ENCODE measurements around the gene DDX39A. TPM values are rescaled to one million over a fixed set of nuclear protein-coding genes. Genes with fewer than 3 reads are reported as not detected.
"Not testable (repeated sequence)": the region's sequence is repeated elsewhere in the genome, so short reads cannot be mapped to it uniquely, and the experiment has no call there.

The DDX39A gene
- total RNA-seq, 1 donor from 2014 or later, result 38.6 TPM

DNA sequence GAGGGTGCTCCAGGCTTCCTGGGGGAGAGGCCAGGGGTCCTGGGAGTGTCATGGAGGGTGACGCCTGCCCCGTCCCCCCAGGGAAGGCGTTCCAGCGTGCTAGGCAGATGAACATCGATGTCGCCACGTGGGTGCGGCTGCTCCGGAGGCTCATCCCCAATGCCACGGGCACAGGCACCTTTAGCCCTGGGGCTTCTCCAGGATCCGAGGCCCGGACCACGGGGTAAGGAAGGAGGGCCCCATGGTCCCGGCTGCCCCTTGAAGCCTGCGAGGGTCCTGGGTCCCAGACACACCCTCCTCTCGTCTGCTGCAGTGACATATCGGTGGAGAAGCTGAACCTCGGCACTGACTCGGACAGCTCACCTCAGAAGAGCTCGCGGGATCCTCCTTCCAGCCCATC lies 44.6 kb upstream of the DDX39A start:
- DNase-seq (ENCODE audit: low spot score), result no peak
- H3F3A ChIP-seq (ENCODE audit: low read depth), result no peaks in the 10 kb centered on the region
- H4K20me1 ChIP-seq (ENCODE audit: low read depth), result no peaks in the 10 kb centered on the region
- no peak overlapping the region for H3K9ac ChIP-seq
- no peaks in the 10 kb centered on the region for H3K27me3 ChIP-seq
- H3K79me2 ChIP-seq (ENCODE audit: low read depth), result no peaks in the 10 kb centered on the region
- H2AFZ ChIP-seq (replicated peaks), result no peak overlapping the region
- TF ChIP-seq, protein P1, sequence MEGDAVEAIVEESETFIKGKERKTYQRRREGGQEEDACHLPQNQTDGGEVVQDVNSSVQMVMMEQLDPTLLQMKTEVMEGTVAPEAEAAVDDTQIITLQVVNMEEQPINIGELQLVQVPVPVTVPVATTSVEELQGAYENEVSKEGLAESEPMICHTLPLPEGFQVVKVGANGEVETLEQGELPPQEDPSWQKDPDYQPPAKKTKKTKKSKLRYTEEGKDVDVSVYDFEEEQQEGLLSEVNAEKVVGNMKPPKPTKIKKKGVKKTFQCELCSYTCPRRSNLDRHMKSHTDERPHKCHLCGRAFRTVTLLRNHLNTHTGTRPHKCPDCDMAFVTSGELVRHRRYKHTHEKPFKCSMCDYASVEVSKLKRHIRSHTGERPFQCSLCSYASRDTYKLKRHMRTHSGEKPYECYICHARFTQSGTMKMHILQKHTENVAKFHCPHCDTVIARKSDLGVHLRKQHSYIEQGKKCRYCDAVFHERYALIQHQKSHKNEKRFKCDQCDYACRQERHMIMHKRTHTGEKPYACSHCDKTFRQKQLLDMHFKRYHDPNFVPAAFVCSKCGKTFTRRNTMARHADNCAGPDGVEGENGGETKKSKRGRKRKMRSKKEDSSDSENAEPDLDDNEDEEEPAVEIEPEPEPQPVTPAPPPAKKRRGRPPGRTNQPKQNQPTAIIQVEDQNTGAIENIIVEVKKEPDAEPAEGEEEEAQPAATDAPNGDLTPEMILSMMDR (IDR thresholded peaks at IDR 0.05), result no peak
- no peak for TF ChIP-seq EZH2 (IDR thresholded peaks at IDR 0.05)
- no peak for TF ChIP-seq EZH2phosphoT487 (IDR thresholded peaks at IDR 0.05)
- no peak overlapping the region for H3K27ac ChIP-seq
- Mint-ChIP-seq H3K36me3 (peaks cover 7% of the 10 kb centered on the region), H3K27ac (no peak overlapping the region), H3K4me3 (no peak overlapping the region), H3K4me1 (no peaks in the 10 kb centered on the region), H3K27me3 (ENCODE audit: insufficient read depth, low read depth) (peaks cover 2% of the 10 kb centered on the region), H3K9me3 (no peaks in the 10 kb centered on the region)
- H3K4me3 ChIP-seq, result no peak overlapping the region
- H3K4me2 ChIP-seq, result no peak overlapping the region
- H3K36me3 ChIP-seq, result no peaks in the 10 kb centered on the region
- H3K9me3 ChIP-seq (ENCODE audit: low read depth), result no peaks in the 10 kb centered on the region
- H3K4me1 ChIP-seq, result no peaks in the 10 kb centered on the region

DNA sequence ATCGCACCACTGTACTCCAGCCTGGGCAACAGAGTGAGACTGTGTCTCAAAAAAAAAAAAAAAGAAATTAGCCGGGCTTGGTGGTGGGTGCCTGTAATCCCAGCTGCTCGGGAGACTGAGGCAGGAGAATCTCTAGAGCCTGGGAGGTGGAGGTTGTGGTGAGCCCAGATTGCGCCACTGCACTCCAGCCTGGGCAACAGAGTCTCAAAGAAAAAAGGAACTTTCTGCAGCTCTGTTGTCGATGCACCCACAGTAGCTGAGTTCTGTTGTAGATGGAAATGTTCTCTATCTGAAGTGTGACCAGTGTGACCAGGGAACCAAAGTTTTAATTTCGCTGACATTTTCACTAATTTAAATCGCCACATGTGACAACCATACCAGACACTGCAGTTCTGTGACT lies 43.3 kb upstream of the DDX39A start:
- not testable (repeated sequence) for H3K4me3 ChIP-seq; H3K4me1 ChIP-seq; H3K27ac Mint-ChIP-seq; H3K9ac ChIP-seq; H3K9me3 ChIP-seq (ENCODE audit: low read depth); H2AFZ ChIP-seq (replicated peaks); DNase-seq (ENCODE audit: low spot score); H3K27ac ChIP-seq; H3K27me3 ChIP-seq; H3K79me2 ChIP-seq (ENCODE audit: low read depth); H3K27me3 Mint-ChIP-seq (ENCODE audit: insufficient read depth, low read depth); H3K4me1 Mint-ChIP-seq; H4K20me1 ChIP-seq (ENCODE audit: low read depth); H3K4me3 Mint-ChIP-seq; H3K9me3 Mint-ChIP-seq; H3K36me3 Mint-ChIP-seq; H3F3A ChIP-seq (ENCODE audit: low read depth); H3K4me2 ChIP-seq; H3K36me3 ChIP-seq

DNA sequence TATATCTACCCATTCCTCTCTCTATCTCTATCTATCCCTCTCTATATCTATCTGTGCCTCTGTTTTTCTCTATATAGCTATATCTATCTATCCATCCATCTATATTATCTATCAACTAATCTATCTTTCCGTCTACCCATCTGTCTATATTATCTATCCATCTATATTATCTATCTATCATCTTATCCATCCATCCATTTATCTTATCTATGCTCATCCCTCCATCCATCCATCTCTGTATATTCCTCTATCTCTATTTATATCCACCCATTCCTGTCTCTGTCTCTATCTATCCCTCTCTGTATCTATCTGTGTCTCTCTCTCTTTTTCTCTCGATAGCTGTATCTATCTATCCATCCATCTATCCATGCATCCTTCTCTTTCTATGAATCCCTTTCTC lies 41.8 kb upstream of the DDX39A start:
- peaks cover 7% of the 10 kb centered on the region for H3K36me3 Mint-ChIP-seq

DNA sequence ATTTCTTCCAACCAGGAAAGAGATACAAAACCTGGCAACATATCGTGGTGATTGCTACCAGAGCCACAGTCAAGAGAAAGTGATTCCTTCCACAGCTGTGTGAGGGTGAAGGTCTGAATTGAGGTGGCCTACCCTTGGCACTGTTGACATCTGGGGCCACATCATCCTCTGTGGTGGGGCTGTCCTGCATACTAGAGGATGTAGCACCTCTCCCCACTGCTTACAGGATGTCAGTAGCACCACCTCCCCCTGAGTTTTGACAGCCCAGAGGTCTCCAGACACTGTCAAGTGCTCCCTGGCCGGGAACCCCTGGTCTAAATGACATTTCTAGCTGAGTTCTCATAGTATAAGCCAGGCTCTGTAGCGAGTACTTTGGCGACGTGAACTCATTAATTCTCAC lies 40.6 kb upstream of the DDX39A start:
- Histone ChIP-seq H2AFZ (replicated peaks) (no peak overlapping the region), H3K36me3 (no peaks in the 10 kb centered on the region), H3K4me2 (no peak overlapping the region), H3K9ac (no peak overlapping the region), H3K4me3 (no peak overlapping the region), H3K27ac (no peak overlapping the region), H3K4me1 (no peaks in the 10 kb centered on the region), H3F3A (ENCODE audit: low read depth) (no peaks in the 10 kb centered on the region), H3K9me3 (ENCODE audit: low read depth) (no peaks in the 10 kb centered on the region), H3K27me3 (no peaks in the 10 kb centered on the region), H4K20me1 (ENCODE audit: low read depth) (no peaks in the 10 kb centered on the region), H3K79me2 (ENCODE audit: low read depth) (no peaks in the 10 kb centered on the region)
- no peak for TF ChIP-seq EZH2 (IDR thresholded peaks at IDR 0.05)
- no peak for TF ChIP-seq EZH2phosphoT487 (IDR thresholded peaks at IDR 0.05)
- TF ChIP-seq, protein P1 (IDR thresholded peaks at IDR 0.05), result no peak
- peaks cover 4% of the 10 kb centered on the region for H3K36me3 Mint-ChIP-seq
- no peaks in the 10 kb centered on the region for H3K4me1 Mint-ChIP-seq
- H3K27ac Mint-ChIP-seq, result no peak overlapping the region
- H3K27me3 Mint-ChIP-seq (ENCODE audit: insufficient read depth, low read depth), result peaks cover 3% of the 10 kb centered on the region
- H3K9me3 Mint-ChIP-seq, result no peaks in the 10 kb centered on the region
- DNase-seq (ENCODE audit: low spot score), result no peak
- H3K4me3 Mint-ChIP-seq, result peak overlapping the region; percentile 48

More for the DNA sequence above, 41.8 kb upstream of the DDX39A start:
- no peaks in the 10 kb centered on the region for H3F3A ChIP-seq (ENCODE audit: low read depth)
- H3K9me3 Mint-ChIP-seq, result no peaks in the 10 kb centered on the region
- no peaks in the 10 kb centered on the region for H3K4me1 Mint-ChIP-seq
- no peak overlapping the region for H3K4me3 Mint-ChIP-seq
- H3K79me2 ChIP-seq (ENCODE audit: low read depth), result no peaks in the 10 kb centered on the region
- no peaks in the 10 kb centered on the region for H4K20me1 ChIP-seq (ENCODE audit: low read depth)
- no peaks in the 10 kb centered on the region for H3K9me3 ChIP-seq (ENCODE audit: low read depth)
- no peak overlapping the region for H3K9ac ChIP-seq
- no peak for DNase-seq (ENCODE audit: low spot score)
- H3K4me2 ChIP-seq, result no peak overlapping the region
- TF ChIP-seq EZH2 (IDR thresholded peaks at IDR 0.05), result no peak
- no peak for TF ChIP-seq EZH2phosphoT487 (IDR thresholded peaks at IDR 0.05)
- TF ChIP-seq, protein P1 (IDR thresholded peaks at IDR 0.05), result no peak
- H3K4me1 ChIP-seq, result no peaks in the 10 kb centered on the region
- H3K27me3 ChIP-seq, result no peaks in the 10 kb centered on the region
- no peak overlapping the region for H3K27ac ChIP-seq
- peaks cover 3% of the 10 kb centered on the region for H3K27me3 Mint-ChIP-seq (ENCODE audit: insufficient read depth, low read depth)
- H3K27ac Mint-ChIP-seq, result no peak overlapping the region
- H2AFZ ChIP-seq (replicated peaks), result no peak overlapping the region
- no peak overlapping the region for H3K4me3 ChIP-seq
- no peaks in the 10 kb centered on the region for H3K36me3 ChIP-seq

DNA sequence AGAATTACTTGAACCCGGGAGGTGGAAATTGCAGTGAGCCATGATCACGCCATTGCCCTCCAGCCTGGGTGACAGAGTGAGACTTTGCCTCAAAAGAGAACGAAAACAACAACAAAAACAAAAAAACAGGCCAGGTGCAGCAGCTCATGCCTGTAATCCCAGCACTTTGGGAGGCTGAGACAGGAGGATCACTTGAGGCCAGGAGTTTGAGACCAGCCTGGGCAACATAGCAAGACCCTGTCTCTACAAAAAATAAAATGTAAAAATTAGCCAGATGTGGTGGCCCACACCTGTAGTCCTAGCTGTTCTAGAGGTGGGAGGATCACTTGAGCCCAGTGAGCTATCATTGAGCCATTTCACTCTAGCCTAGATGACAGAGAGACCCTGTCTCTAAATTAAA lies 33.2 kb upstream of the DDX39A start:
- H3K36me3 Mint-ChIP-seq, result peaks cover 21% of the 10 kb centered on the region
- H3K36me3 ChIP-seq; H3K4me3 Mint-ChIP-seq; H3K27me3 ChIP-seq; H4K20me1 ChIP-seq (ENCODE audit: low read depth); H3K27me3 Mint-ChIP-seq (ENCODE audit: insufficient read depth, low read depth); H3K9ac ChIP-seq; H3F3A ChIP-seq (ENCODE audit: low read depth); H3K9me3 Mint-ChIP-seq; H3K9me3 ChIP-seq (ENCODE audit: low read depth); DNase-seq (ENCODE audit: low spot score); H3K27ac Mint-ChIP-seq; H3K4me2 ChIP-seq; H3K4me3 ChIP-seq; H3K4me1 Mint-ChIP-seq; H3K4me1 ChIP-seq; H2AFZ ChIP-seq (replicated peaks); H3K79me2 ChIP-seq (ENCODE audit: low read depth); H3K27ac ChIP-seq: not testable (repeated sequence)

Data from neural progenitor cell (in vitro differentiated cells).